ENCODE data around the gene EYS. TPM values are rescaled to one million over a fixed set of nuclear protein-coding genes. Genes with fewer than 3 reads are reported as not detected.

Gene EYS
- total RNA-seq, 2 donors from 2014 or later: not detected

DNA sequence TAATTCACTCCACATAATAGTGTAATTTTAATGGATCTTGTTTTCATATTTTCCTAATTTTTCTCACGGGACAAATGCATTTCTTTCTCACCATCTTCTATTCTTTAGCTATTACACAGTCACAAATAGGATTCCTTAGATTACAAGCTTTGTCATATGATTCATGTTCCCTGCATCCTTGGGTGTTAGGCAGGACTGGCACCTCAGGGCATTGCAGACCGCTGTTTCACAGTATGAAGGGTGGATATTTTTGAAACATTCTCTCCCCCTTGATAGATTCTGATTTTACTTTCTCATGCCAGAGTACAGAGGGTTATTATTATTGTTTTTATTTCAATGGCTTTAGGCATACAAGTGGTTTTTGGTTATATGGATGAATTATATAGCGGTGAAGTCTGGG is 1469.0 kb downstream of the EYS start:
- Mint-ChIP-seq H3K36me3 (ENCODE audit: insufficient read depth in 2 of 2) (peaks cover 2 to 6% of the 10 kb centered on the region in 2 donors), H3K4me3 (no peak overlapping the region), H3K9me3 (peaks cover 9 to 13% of the 10 kb centered on the region in 2 donors), H3K4me1 (ENCODE audit: low read depth) (no peaks in the 10 kb centered on the region), H3K27ac (no peak overlapping the region), H3K27me3 (ENCODE audit: low read depth) (no peaks in the 10 kb centered on the region)
- ATAC-seq (replicated peaks in 1 of 2): no peak
- DNase-seq: no peak

DNA sequence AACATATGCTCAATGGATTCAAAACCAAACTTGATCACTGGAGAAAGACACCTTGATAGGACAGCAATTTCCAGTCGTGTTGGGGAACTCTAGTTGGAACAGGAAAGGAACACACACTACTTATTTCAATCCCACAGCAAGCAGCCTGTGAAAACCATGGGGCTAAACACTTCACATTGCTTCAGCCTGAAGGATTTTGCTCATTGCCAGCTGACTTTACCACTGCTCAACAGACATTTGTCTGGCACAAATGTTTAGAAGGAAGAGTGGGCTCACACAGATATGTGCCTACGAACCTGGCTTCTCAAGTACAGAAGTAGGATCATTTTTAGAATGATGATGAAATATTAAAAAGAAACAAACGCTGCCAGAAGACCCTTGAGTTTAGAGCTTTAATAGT is 1473.3 kb downstream of the EYS start:
- no peak overlapping the region for H3K27ac Mint-ChIP-seq
- ATAC-seq (replicated peaks in 1 of 2): no peak
- H3K4me1 Mint-ChIP-seq (ENCODE audit: low read depth): no peaks in the 10 kb centered on the region
- no peak overlapping the region for H3K4me3 Mint-ChIP-seq
- H3K27me3 Mint-ChIP-seq (ENCODE audit: low read depth): no peaks in the 10 kb centered on the region
- DNase-seq: no peak
- peaks cover under 1 to 2% of the 10 kb centered on the region in 2 donors for H3K9me3 Mint-ChIP-seq
- H3K36me3 Mint-ChIP-seq (ENCODE audit: insufficient read depth in 2 of 2): no peaks in the 10 kb centered on the region

DNA sequence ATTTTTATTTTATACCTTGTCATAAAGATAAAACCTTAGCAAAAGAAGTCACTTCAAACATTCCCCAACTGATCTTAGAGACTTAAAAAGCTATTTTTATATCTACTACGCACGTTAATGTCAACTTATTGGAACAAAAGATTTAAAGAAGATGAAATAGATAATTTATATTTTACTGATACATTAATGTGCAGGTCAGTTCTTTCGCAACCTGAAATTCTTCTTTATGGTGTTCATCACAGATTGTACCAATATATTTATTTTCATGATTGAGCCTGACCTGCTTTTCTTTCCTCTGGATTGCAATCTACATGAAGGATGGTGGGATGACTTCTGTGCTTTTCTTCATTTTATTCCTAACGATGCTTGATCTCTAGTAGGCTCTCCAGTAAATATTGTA is 1475.1 kb downstream of the EYS start:
- Mint-ChIP-seq H3K4me3 (no peak overlapping the region), H3K27ac (no peak overlapping the region), H3K4me1 (ENCODE audit: low read depth) (no peaks in the 10 kb centered on the region), H3K27me3 (ENCODE audit: low read depth) (no peaks in the 10 kb centered on the region), H3K36me3 (ENCODE audit: insufficient read depth in 2 of 2) (no peaks in the 10 kb centered on the region), H3K9me3 (no peaks in the 10 kb centered on the region)
- ATAC-seq (replicated peaks in 1 of 2) (no peak), DNase-seq (no peak)

DNA sequence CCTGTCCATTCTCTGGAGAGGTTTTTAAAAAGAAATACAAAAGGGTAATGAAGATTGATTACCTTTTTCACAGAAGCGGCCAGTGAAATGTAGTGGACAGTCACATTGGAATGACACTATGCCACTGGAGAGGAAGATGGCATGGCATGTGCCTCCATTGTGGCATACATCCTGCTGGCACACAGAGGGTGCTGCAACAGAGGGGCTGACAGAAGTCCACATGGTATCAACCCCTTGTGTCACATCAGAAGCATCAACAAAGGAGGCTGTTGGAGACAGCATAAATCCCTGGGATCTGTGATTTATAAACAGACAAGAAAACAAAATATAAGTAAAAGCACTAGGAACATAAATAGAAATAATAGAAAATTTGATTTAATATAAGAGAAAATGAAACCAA is 1476.5 kb downstream of the EYS start:
- no peak overlapping the region for H3K27ac Mint-ChIP-seq
- H3K9me3 Mint-ChIP-seq: no peaks in the 10 kb centered on the region
- H3K36me3 Mint-ChIP-seq (ENCODE audit: insufficient read depth in 2 of 2): no peaks in the 10 kb centered on the region
- no peaks in the 10 kb centered on the region for H3K27me3 Mint-ChIP-seq (ENCODE audit: low read depth)
- H3K4me1 Mint-ChIP-seq (ENCODE audit: low read depth): no peaks in the 10 kb centered on the region
- no peak overlapping the region for H3K4me3 Mint-ChIP-seq
- ATAC-seq (replicated peaks in 1 of 2) (no peak), DNase-seq (no peak)

DNA sequence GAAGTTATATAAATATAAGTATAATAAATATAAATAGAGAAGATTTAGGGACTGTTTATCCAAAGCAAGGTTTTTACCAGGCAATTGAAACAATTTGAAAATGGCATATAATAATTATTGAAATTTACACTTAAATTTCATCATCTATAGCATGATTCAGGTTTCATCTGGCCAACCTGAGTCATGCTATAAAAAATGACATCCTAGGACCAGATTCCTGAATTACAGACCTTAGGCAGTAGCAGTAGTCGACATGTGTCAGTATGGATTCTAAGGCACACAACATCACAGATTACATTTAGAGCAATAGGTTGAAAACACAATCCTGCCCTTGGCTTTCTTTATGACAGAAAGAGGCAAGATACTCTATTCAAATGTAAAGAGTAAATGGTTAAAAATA is 1479.2 kb downstream of the EYS start:
- no peaks in the 10 kb centered on the region for H3K27me3 Mint-ChIP-seq (ENCODE audit: low read depth)
- H3K4me1 Mint-ChIP-seq (ENCODE audit: low read depth): no peaks in the 10 kb centered on the region
- no peaks in the 10 kb centered on the region for H3K36me3 Mint-ChIP-seq (ENCODE audit: insufficient read depth in 2 of 2)
- ATAC-seq (replicated peaks in 1 of 2) (no peak), DNase-seq (no peak)
- no peak overlapping the region for H3K4me3 Mint-ChIP-seq
- no peak overlapping the region for H3K27ac Mint-ChIP-seq
- no peaks in the 10 kb centered on the region for H3K9me3 Mint-ChIP-seq

DNA sequence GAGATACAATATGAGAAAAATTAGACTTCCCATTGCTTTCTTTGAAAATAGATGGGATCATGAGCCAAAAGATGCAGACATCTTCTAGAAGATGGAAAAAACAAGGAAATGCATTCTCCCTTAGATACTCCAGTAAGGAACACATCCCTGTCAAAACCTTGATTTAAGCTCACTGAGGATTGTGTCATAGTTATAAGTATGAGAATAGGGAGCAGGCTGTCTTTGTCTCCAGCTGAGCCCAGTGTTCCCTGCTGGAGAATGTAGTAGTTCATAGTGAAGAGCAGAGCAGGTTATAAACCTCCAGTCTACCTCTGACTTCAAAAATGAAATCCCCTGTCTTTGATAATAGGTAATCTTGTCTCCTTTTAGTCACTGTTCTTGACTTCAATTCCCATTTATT is 1481.5 kb downstream of the EYS start:
- H3K9me3 Mint-ChIP-seq: peaks cover 0 to 2% of the 10 kb centered on the region in 2 donors
- DNase-seq (no peak), ATAC-seq (replicated peaks in 1 of 2) (no peak)
- no peak overlapping the region for H3K27ac Mint-ChIP-seq
- H3K4me3 Mint-ChIP-seq: no peak overlapping the region
- H3K36me3 Mint-ChIP-seq (ENCODE audit: insufficient read depth in 2 of 2): no peaks in the 10 kb centered on the region
- H3K4me1 Mint-ChIP-seq (ENCODE audit: low read depth): no peaks in the 10 kb centered on the region
- H3K27me3 Mint-ChIP-seq (ENCODE audit: low read depth): no peaks in the 10 kb centered on the region

DNA sequence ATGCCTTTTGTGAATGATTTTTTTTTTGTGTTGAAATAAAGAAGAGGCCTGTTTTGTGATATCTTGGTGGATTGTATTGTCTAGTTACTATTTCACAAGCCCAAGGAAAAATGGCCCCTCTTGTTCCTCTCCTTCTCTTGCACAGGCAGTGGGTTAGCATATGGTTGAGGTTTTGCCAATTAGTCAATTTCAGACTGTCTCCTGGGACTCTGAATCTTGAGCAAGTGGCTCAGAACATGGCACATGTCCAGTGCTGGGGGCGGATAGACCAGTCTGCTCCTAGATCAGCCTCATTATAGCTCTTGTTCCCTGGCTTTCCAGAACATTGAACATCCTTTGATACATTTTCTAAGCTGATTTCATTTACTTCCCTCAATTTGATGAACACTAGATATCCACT is 1482.2 kb downstream of the EYS start:
- H3K9me3 Mint-ChIP-seq: peaks cover 0 to 2% of the 10 kb centered on the region in 2 donors
- ATAC-seq (replicated peaks in 1 of 2) (no peak), DNase-seq (no peak)
- H3K36me3 Mint-ChIP-seq (ENCODE audit: insufficient read depth in 2 of 2): no peaks in the 10 kb centered on the region
- H3K27ac Mint-ChIP-seq: no peak overlapping the region
- no peaks in the 10 kb centered on the region for H3K27me3 Mint-ChIP-seq (ENCODE audit: low read depth)
- H3K4me3 Mint-ChIP-seq: no peak overlapping the region
- no peaks in the 10 kb centered on the region for H3K4me1 Mint-ChIP-seq (ENCODE audit: low read depth)

DNA sequence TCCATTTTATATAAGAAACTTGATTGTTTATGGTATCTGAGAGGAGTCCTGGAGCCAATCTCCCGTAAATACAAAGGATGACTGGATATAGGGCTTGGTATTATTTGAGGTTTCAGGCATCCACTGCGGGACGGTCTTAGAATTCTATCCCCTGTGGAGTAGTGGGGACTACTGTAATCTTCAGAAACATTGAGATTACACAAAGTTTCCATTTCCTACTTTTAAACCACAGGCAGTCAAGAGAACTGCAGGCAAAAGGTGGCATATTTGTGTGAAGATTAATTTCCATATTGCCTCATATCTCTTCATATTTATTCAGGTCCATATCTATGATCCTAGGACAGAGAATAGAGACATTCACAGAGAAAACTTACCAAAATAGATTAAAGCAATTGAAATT is 1485.2 kb downstream of the EYS start:
- Mint-ChIP-seq H3K36me3 (ENCODE audit: insufficient read depth in 2 of 2) (no peaks in the 10 kb centered on the region), H3K27ac (no peak overlapping the region), H3K9me3 (peaks cover 1 to 4% of the 10 kb centered on the region in 2 donors), H3K27me3 (ENCODE audit: low read depth) (no peaks in the 10 kb centered on the region), H3K4me1 (ENCODE audit: low read depth) (no peaks in the 10 kb centered on the region), H3K4me3 (no peak overlapping the region)
- DNase-seq (no peak), ATAC-seq (replicated peaks in 1 of 2) (no peak)

DNA sequence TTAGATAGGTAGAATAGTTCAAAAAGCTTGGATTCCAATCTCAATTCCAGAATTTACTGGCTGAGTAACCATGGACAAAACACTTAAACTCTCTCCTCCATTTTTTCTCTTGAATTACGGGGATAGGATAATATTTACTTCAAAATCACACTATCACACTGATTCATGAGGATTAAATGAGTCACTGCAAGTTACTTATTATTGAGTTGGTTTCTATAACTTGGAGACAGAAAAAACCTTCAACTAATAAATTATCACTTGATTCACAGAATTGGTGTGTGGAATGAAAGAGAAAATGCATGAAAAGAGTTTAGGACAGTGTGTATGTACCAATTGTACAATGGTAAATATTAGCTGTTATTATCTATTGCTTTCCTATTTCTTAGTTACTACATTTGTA is 1486.2 kb downstream of the EYS start:
- H3K36me3 Mint-ChIP-seq (ENCODE audit: insufficient read depth in 2 of 2): no peaks in the 10 kb centered on the region
- DNase-seq (no peak), ATAC-seq (replicated peaks in 1 of 2) (no peak)
- H3K4me3 Mint-ChIP-seq: no peak overlapping the region
- no peak overlapping the region for H3K27ac Mint-ChIP-seq
- no peaks in the 10 kb centered on the region for H3K4me1 Mint-ChIP-seq (ENCODE audit: low read depth)
- H3K27me3 Mint-ChIP-seq (ENCODE audit: low read depth): no peaks in the 10 kb centered on the region
- peaks cover 1 to 4% of the 10 kb centered on the region in 2 donors for H3K9me3 Mint-ChIP-seq

DNA sequence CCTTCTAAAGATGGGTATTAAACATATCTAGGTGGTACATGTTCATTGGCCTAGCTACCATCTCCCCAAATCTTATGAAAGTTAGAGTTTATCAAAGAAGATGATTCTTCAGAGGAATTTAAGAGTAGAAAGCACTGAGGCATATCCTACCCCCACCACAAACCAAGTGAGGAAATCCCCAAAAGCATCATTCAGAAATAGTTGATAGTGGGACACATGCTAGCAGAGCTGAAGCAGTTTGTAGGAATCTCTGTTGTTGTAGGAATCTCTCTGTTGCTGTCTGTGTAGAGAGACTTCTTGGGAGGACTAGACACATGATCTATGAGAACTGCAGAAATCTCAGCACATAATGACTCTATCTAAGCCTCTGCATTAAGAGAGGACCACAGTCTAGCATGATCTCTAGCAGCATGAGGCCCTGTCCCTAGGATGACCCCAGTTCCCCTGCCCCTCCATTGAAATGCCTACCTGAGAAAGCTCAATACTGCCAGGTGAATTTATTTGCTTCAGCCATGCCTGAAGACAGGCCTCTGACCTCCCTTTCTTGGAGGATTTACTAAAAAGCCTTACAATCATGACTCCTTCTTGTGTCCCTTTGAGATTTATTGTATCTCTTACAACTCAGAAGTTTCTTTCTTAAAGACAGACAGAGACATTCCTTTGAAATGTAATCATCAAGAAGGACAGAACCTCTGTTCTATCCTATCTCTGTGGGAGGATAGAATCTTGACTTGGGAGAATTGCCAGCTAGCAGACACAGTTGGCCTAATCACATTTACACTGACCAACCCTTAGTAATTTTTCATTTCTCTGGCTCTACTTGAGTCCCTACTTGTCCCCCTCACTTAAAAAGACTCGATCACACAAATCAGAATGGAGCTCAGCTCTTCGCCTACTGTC is 1489.1 kb downstream of the EYS start:
- Mint-ChIP-seq H3K4me3 (no peak overlapping the region), H3K27ac (no peak overlapping the region), H3K36me3 (ENCODE audit: insufficient read depth in 2 of 2) (no peaks in the 10 kb centered on the region), H3K9me3 (peaks cover 1 to 4% of the 10 kb centered on the region in 2 donors), H3K4me1 (ENCODE audit: low read depth) (no peaks in the 10 kb centered on the region), H3K27me3 (ENCODE audit: low read depth) (no peaks in the 10 kb centered on the region)
- ATAC-seq (replicated peaks in 1 of 2): no peak
- no peak for DNase-seq

DNA sequence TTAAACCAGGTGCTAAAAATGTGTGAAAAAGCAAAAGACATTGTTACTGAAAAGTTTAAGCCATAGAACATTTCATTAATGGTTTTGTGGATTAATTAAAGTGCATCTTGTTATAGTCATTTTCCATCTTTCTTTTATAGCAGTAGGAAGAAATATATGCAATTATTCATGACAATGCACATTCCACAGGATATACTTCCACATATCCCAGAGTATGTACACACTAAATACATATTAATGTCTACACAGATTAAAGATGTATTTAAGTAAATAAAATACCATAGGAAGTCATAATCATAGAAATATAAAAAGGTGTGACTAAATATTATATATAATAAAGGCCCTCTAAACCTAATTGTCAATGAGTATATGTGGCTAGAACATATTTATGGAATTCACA is 1492.7 kb downstream of the EYS start:
- no peaks in the 10 kb centered on the region for H3K36me3 Mint-ChIP-seq (ENCODE audit: insufficient read depth in 2 of 2)
- H3K4me1 Mint-ChIP-seq (ENCODE audit: low read depth): no peaks in the 10 kb centered on the region
- ATAC-seq (replicated peaks in 1 of 2): no peak
- H3K4me3 Mint-ChIP-seq: no peak overlapping the region
- no peak for DNase-seq
- no peak overlapping the region for H3K27ac Mint-ChIP-seq
- no peaks in the 10 kb centered on the region for H3K27me3 Mint-ChIP-seq (ENCODE audit: low read depth)
- peaks cover 2 to 6% of the 10 kb centered on the region in 2 donors for H3K9me3 Mint-ChIP-seq

DNA sequence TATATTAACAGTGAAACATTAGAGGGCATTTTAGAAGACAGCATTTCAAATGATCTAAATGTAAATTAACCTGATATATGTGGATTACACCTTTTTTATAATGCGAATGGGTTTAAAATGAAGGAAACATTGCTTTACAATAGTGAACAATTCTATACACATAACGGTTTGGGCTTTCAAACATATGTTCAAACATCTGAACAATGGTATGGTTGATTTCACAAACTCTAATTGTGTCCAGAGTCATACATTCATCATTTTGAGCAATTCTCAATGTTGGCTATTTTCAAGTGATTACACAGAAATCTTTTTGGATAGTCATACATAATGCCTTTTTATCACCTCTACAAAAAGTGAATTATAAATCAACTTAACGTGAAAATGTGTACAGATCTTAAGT is 1493.3 kb downstream of the EYS start:
- Mint-ChIP-seq H3K27me3 (ENCODE audit: low read depth) (no peaks in the 10 kb centered on the region), H3K4me3 (no peak overlapping the region), H3K4me1 (ENCODE audit: low read depth) (no peaks in the 10 kb centered on the region), H3K36me3 (ENCODE audit: insufficient read depth in 2 of 2) (no peaks in the 10 kb centered on the region), H3K27ac (no peak overlapping the region), H3K9me3 (peaks cover 1 to 5% of the 10 kb centered on the region in 2 donors)
- ATAC-seq (replicated peaks in 1 of 2) (no peak), DNase-seq (no peak)

DNA sequence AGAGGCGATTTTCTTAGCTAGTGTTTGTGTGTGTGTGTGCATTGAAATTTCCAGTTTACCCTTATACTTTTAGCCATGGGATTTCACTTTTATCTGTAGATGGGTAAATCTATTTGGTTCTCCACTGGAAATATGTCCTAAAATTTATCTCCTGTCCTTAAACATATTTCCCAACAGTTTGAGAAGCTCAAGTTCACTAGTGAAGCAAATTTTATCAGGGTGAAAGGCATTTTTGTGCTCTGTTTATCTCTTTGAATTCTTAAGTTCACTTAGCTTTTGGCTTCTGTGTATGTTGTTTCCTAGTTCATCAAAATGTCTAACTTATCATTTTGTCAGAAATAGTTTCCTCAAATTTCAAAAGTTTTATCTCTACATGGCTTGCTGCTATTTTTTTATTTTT is 1509.8 kb downstream of the EYS start:
- no peaks in the 10 kb centered on the region for H3K4me1 Mint-ChIP-seq (ENCODE audit: low read depth)
- no peak overlapping the region for H3K27ac Mint-ChIP-seq
- DNase-seq: no peak
- no peak overlapping the region for H3K4me3 Mint-ChIP-seq
- ATAC-seq (replicated peaks in 1 of 2): no peak
- H3K9me3 Mint-ChIP-seq: peaks cover 0 to 2% of the 10 kb centered on the region in 2 donors
- H3K36me3 Mint-ChIP-seq (ENCODE audit: insufficient read depth in 2 of 2): no peaks in the 10 kb centered on the region
- no peaks in the 10 kb centered on the region for H3K27me3 Mint-ChIP-seq (ENCODE audit: low read depth)

DNA sequence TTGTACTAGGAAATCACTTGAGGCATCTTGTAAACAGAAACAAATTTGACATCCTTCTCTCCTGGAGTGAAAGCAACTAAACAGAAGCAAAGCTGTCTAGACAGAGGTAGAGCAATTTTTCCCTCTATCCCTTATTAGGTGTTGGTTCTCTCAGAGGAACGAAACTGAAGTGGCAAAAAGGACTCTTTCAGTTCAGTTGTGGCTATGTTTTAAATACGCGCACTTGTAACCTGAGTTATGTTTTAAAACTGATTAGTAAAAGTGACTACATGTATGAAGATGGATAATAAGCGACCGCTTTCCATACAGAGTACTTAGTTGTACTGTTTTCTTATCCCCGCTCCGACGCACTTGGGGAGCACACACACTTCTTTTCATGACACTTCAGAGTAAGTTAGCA is 1520.4 kb downstream of the EYS start:
- DNase-seq: no peak
- Mint-ChIP-seq H3K36me3 (ENCODE audit: insufficient read depth in 2 of 2) (peaks cover 0 to 1% of the 10 kb centered on the region in 2 donors), H3K27ac (no peak overlapping the region), H3K9me3 (peaks cover 6 to 10% of the 10 kb centered on the region in 2 donors), H3K4me1 (ENCODE audit: low read depth) (no peaks in the 10 kb centered on the region), H3K4me3 (no peak overlapping the region), H3K27me3 (ENCODE audit: low read depth) (no peaks in the 10 kb centered on the region)
- no peak for ATAC-seq (replicated peaks in 1 of 2)

All from activated T-cell treated with anti-CD3 and anti-CD28 coated beads, Interleukin-2, amount 50 U/mL, for 72 hours (primary cell).